HEK293 (cell line): ENCODE results near the gene SFRP5.

Experiments used
- CTCF ChIA-PET: fragments of 350-600 bp; formaldehyde crosslinking; extraction: SDS; loops from one replicate; lab custom pipeline; 2021; ENCODE audit warnings: antibody characterized with exemption; lab: Yijun Ruan, JAX
- POLR2A ChIA-PET: fragments of 300-600 bp; formaldehyde crosslinking; extraction: SDS; loops from one replicate; lab custom pipeline; 2020; ENCODE audit warnings: antibody characterized with exemption, inconsistent platforms; lab: Yijun Ruan, JAX
- H3K27ac ChIP-seq: fragments of 200-500 bp; sonication (Bioruptor generic); 2 replicates; pipeline ENCODE4 v1.5.1; 2014; ENCODE audit warnings: low read depth, low read length, control low read depth, inconsistent platforms; ENCODE audit errors: extremely low read depth
- H3K36me3 ChIP-seq, 2 experiments: fragments of 200-500 bp in 1 of 2; sonication (Bioruptor generic) in 1 of 2; 1 replicate in 1 of 2; 2 replicates in 1 of 2; pipeline ENCODE4 v1.5.1; 2014 to 2017; ENCODE audit warnings: inconsistent platforms in 2 of 2, low read length in 2 of 2; ENCODE audit not compliant: control insufficient read depth in 2 of 2, insufficient read depth in 1 of 2
- H3K4me1 ChIP-seq: fragments of 200-500 bp; sonication (Bioruptor generic); 2 replicates; pipeline ENCODE4 v1.5.1; 2014; ENCODE audit warnings: mild to moderate bottlenecking, low read length, inconsistent platforms; ENCODE audit not compliant: control insufficient read depth, insufficient read depth
- H3K4me3 ChIP-seq: 2 replicates; pipeline ENCODE4 v1.5.1; 2011; ENCODE audit warnings: low read depth, mild to moderate bottlenecking, control low read depth, low read length, moderate library complexity
- H3K9me3 ChIP-seq: fragments of 200-500 bp; sonication (Bioruptor generic); 2 replicates; pipeline ENCODE4 v1.5.1; 2014; ENCODE audit warnings: low read depth, low read length, inconsistent platforms; ENCODE audit not compliant: control insufficient read depth, insufficient read depth
- FEZF1 ChIP-seq: fragments of 450-650 bp; formaldehyde crosslinking; IDR thresholded peaks from 2 replicates; pipeline ENCODE4 v1.5.1; 2016; ENCODE audit warnings: missing biosample characterization, missing genetic modification characterization
- GLIS2 ChIP-seq: fragments of 450-650 bp; formaldehyde crosslinking; IDR thresholded peaks from 2 replicates; pipeline ENCODE4 v1.5.1; 2016; ENCODE audit warnings: missing biosample characterization, missing genetic modification characterization
- KLF7 ChIP-seq: fragments of 450-650 bp; formaldehyde crosslinking; IDR thresholded peaks from 2 replicates; pipeline ENCODE4 v1.5.1; 2016; ENCODE audit warnings: missing biosample characterization, missing genetic modification characterization, borderline replicate concordance
- SALL2 ChIP-seq: fragments of 450-650 bp; formaldehyde crosslinking; IDR thresholded peaks from 2 replicates; pipeline ENCODE4 v1.5.0; 2017; ENCODE audit warnings: missing biosample characterization, mild to moderate bottlenecking, missing genetic modification characterization, borderline replicate concordance
- SCRT2 ChIP-seq: fragments of 450-650 bp; formaldehyde crosslinking; IDR thresholded peaks from 2 replicates; pipeline ENCODE4 v1.5.1; 2016; ENCODE audit warnings: missing biosample characterization, missing genetic modification characterization
- TCF7L2 ChIP-seq: IDR thresholded peaks from 2 replicates; pipeline ENCODE4 v1.6.1; 2011; ENCODE audit warnings: low read depth, mild to moderate bottlenecking, inconsistent platforms, low read length, moderate library complexity, borderline replicate concordance
- ZBTB48 ChIP-seq: fragments of 450-650 bp; formaldehyde crosslinking; IDR thresholded peaks from 2 replicates; pipeline ENCODE4 v1.5.1; 2016; ENCODE audit warnings: missing biosample characterization, missing genetic modification characterization
- ZBTB8A ChIP-seq: fragments of 450-650 bp; formaldehyde crosslinking; IDR thresholded peaks from 2 replicates; pipeline ENCODE4 v1.5.1; 2016; ENCODE audit warnings: missing biosample characterization, missing genetic modification characterization
- ZFP69B ChIP-seq: fragments of 450-650 bp; formaldehyde crosslinking; IDR thresholded peaks from 2 replicates; pipeline ENCODE4 v1.5.1; 2016; ENCODE audit warnings: missing biosample characterization, missing genetic modification characterization
- ZIC2 ChIP-seq: fragments of 450-650 bp; formaldehyde crosslinking; IDR thresholded peaks from 2 replicates; pipeline ENCODE4 v1.5.1; 2016; ENCODE audit warnings: missing biosample characterization, missing genetic modification characterization
- ZNF140 ChIP-seq: fragments of 450-650 bp; formaldehyde crosslinking; IDR thresholded peaks from 2 replicates; pipeline ENCODE4 v1.5.1; 2016; ENCODE audit warnings: missing biosample characterization, missing genetic modification characterization
- ZNF155 ChIP-seq: fragments of 450-650 bp; formaldehyde crosslinking; IDR thresholded peaks from 2 replicates; pipeline ENCODE4 v1.5.1; 2016; ENCODE audit warnings: missing biosample characterization, missing genetic modification characterization
- ZNF169 ChIP-seq: fragments of 450-650 bp; formaldehyde crosslinking; IDR thresholded peaks from 2 replicates; pipeline ENCODE4 v1.5.1; 2016; ENCODE audit warnings: missing biosample characterization, missing genetic modification characterization
- ZNF266 ChIP-seq: fragments of 450-650 bp; formaldehyde crosslinking; IDR thresholded peaks from 2 replicates; pipeline ENCODE4 v1.5.1; 2016; ENCODE audit warnings: missing biosample characterization, missing genetic modification characterization, low read depth
- ZNF354C ChIP-seq: fragments of 450-650 bp; formaldehyde crosslinking; IDR thresholded peaks from 2 replicates; pipeline ENCODE4 v1.5.1; 2016; ENCODE audit warnings: missing biosample characterization, missing genetic modification characterization, low read depth, borderline replicate concordance
- ZNF394 ChIP-seq: fragments of 450-650 bp; formaldehyde crosslinking; IDR thresholded peaks from 2 replicates; pipeline ENCODE4 v1.5.1; 2016; ENCODE audit warnings: missing biosample characterization, missing genetic modification characterization, mild to moderate bottlenecking, moderate library complexity, borderline replicate concordance
- ZNF426 ChIP-seq: fragments of 450-650 bp; formaldehyde crosslinking; IDR thresholded peaks from 2 replicates; pipeline ENCODE4 v1.5.1; 2017; ENCODE audit warnings: missing biosample characterization, missing genetic modification characterization, mild to moderate bottlenecking, inconsistent platforms, moderate library complexity
- ZNF473 ChIP-seq: fragments of 450-650 bp; formaldehyde crosslinking; IDR thresholded peaks from 2 replicates; pipeline ENCODE4 v1.5.1; 2017; ENCODE audit warnings: missing biosample characterization, missing genetic modification characterization
- ZNF558 ChIP-seq: fragments of 450-650 bp; formaldehyde crosslinking; IDR thresholded peaks from 2 replicates; pipeline ENCODE4 v1.5.1; 2016; ENCODE audit warnings: missing biosample characterization, missing genetic modification characterization
- ZNF621 ChIP-seq: fragments of 450-650 bp; formaldehyde crosslinking; IDR thresholded peaks from 2 replicates; pipeline ENCODE4 v1.5.1; 2017; ENCODE audit warnings: missing biosample characterization, missing genetic modification characterization
- ZNF629 ChIP-seq: fragments of 450-650 bp; formaldehyde crosslinking; IDR thresholded peaks from 2 replicates; pipeline ENCODE4 v1.5.1; 2017; ENCODE audit warnings: missing biosample characterization, missing genetic modification characterization
- ZNF658 ChIP-seq: fragments of 450-650 bp; formaldehyde crosslinking; IDR thresholded peaks from 2 replicates; pipeline ENCODE4; 2016; ENCODE audit warnings: missing biosample characterization, missing genetic modification characterization
- ZNF830 ChIP-seq: fragments of 450-650 bp; IDR thresholded peaks from 2 replicates; pipeline ENCODE4 v1.5.0; 2018; ENCODE audit warnings: missing biosample characterization, missing genetic modification characterization, low read depth, mild to moderate bottlenecking, moderate library complexity
- ZNF843 ChIP-seq: fragments of 450-650 bp; formaldehyde crosslinking; IDR thresholded peaks from 2 replicates; pipeline ENCODE4 v1.5.1; 2016; ENCODE audit warnings: missing biosample characterization, missing genetic modification characterization
- ZXDB ChIP-seq: fragments of 450-650 bp; formaldehyde crosslinking; IDR thresholded peaks from 2 replicates; pipeline ENCODE4 v1.5.1; 2016; ENCODE audit warnings: missing biosample characterization, missing genetic modification characterization
- TF ChIP-seq, protein P1 (sequence below): fragments of 450-650 bp; formaldehyde crosslinking; IDR thresholded peaks from 2 replicates; pipeline ENCODE4 v1.5.1; 2016; ENCODE audit warnings: missing biosample characterization, missing genetic modification characterization
- TF ChIP-seq, protein P2 (sequence below): fragments of 450-650 bp; IDR thresholded peaks from 2 replicates; pipeline ENCODE4 v1.5.1; 2018; ENCODE audit warnings: missing biosample characterization, missing genetic modification characterization

The SFRP5 gene

DNA sequence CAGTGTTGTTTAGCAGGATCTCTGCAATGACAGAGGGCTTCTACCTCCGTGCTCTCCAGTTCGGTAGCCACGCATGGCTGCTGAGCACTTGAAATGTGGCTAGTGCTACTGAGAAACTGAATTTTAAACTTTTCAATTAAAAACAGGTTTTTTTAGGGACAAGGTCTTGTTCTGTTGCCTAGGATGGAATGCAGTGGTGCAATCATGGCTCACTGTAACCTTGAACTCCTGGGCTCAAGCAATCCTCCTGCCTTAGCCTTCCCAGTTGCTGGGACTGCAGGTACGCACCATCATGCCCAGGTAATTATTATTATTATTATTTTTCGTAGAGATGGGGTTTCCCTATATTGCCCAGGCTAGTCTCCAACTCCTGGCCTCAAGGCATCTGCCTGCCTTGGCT is 13.4 kb upstream of the SFRP5 start:
- peaks cover 5% of the 10 kb centered on the region; the same call in 1 of the 2 replicates for H3K4me1 ChIP-seq
- no peaks in the 10 kb centered on the region for H3K9me3 ChIP-seq
- POLR2A ChIA-PET = no interaction called here
- no peak overlapping the region for H3K27ac ChIP-seq
- TF ChIP-seq ZNF473 (tag by site-specific recombination) = no peak
- no peak for TF ChIP-seq ZFP69B (tag by site-specific recombination)
- TF ChIP-seq, protein P1, sequence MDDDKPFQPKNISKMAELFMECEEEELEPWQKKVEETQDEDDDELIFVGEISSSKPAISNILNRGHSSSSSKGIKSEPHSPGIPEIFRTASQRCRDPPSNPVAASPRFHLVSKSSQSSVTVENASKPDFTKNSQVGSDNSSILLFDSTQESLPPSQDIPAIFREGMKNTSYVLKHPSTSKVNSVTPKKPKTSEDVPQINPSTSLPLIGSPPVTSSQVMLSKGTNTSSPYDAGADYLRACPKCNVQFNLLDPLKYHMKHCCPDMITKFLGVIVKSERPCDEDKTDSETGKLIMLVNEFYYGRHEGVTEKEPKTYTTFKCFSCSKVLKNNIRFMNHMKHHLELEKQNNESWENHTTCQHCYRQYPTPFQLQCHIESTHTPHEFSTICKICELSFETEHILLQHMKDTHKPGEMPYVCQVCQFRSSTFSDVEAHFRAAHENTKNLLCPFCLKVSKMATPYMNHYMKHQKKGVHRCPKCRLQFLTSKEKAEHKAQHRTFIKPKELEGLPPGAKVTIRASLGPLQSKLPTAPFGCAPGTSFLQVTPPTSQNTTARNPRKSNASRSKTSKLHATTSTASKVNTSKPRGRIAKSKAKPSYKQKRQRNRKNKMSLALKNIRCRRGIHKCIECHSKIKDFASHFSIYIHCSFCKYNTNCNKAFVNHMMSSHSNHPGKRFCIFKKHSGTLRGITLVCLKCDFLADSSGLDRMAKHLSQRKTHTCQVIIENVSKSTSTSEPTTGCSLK = no peak
- no peak for TF ChIP-seq ZNF658 (tag by site-specific recombination)
- no peak for TF ChIP-seq ZNF140 (tag by site-specific recombination)
- no peak for TF ChIP-seq ZNF629
- no peak overlapping the region for H3K4me3 ChIP-seq
- H3K36me3 ChIP-seq = no peaks in the 10 kb centered on the region
- CTCF ChIA-PET = interaction anchor here (1.5 to 13.9 kb wide), 2 partner anchors 11 to 85 kb away, joined by 4 to 167 read pairs; no protein-coding TSS in a partner anchor

DNA sequence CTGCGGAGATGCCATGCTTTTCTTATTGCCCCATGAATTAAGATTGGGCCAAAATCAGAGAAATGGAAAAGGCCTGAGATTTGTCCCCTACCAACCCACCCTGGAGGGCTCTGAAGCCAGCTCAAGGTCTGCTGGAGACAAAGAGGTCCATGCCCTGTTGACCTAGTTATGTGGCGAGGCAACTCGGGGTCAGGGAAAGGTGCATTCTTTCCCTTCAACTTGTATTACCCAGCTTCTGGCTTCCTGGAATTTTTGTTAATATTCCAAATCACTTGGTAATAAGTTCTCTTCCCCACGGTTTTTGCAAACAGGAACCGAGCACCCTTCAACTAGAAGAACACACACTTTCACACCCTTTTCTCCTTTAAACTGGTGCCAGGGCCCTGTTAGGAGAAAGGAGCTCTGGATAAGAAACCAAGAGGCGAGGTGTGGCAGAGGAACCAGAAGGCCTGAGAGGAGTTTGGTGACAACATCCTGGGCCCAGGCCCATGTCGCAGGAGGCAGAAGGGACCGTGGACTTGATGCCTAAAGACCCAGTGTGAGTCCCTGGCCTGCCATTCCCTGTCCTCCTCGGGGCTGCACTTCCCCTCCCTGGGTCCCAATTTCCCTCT is 12.5 kb upstream of the SFRP5 start:
- no peaks in the 10 kb centered on the region for H3K36me3 ChIP-seq
- ChIA-PET POLR2A (no interaction called here), CTCF (no interaction called here)
- no peak overlapping the region for H3K27ac ChIP-seq
- TF ChIP-seq ZNF169 (no peak), ZXDB (tag by site-specific recombination) (no peak), FEZF1 (tag by site-specific recombination) (no peak)
- TF ChIP-seq, protein P2, sequence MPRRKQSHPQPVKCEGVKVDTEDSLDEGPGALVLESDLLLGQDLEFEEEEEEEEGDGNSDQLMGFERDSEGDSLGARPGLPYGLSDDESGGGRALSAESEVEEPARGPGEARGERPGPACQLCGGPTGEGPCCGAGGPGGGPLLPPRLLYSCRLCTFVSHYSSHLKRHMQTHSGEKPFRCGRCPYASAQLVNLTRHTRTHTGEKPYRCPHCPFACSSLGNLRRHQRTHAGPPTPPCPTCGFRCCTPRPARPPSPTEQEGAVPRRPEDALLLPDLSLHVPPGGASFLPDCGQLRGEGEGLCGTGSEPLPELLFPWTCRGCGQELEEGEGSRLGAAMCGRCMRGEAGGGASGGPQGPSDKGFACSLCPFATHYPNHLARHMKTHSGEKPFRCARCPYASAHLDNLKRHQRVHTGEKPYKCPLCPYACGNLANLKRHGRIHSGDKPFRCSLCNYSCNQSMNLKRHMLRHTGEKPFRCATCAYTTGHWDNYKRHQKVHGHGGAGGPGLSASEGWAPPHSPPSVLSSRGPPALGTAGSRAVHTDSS (tag by site-specific recombination) = no peak
- no peak overlapping the region for H3K4me3 ChIP-seq
- peaks cover 5% of the 10 kb centered on the region; the same call in 1 of the 2 replicates for H3K4me1 ChIP-seq
- H3K9me3 ChIP-seq = no peaks in the 10 kb centered on the region

DNA sequence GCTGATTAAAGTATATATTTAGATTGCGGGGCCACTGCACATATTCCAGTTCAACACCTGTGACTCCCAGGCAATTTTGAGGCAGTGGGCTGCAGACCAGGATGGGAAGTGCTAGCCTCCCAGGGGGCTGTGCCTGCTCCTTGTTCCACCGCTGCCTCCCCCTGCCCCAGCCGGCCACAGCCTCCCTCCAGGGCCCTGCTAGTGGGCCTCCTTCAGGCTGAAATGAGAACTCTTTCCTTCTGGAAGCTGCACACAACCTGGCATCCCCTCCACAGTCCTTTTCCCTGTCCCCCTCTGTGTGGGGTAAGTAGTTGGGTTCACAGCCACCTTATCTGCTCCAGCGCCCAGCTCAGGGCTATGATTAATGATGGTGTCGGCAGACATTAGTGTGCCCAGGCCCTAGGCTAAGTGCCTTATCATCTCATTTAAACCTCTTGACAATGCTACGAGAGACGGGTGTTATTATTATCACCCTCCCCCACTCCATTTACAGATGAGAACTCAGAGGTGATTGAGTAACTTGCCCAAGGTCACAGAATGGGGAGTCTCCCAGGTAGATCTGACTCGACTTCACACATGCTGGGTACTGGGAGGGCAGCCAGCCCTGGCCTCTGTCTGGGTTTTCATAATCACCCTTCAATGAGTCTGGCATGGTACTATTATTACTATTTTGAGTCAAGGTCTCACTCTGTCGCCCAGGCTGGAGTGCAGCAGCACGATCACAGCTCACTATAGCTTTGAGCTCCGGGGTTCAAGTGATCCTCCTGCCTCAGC is 10.8 kb upstream of the SFRP5 start:
- CTCF ChIA-PET = interaction anchor here (1.0 kb wide), 1 partner anchor 10 kb away, joined by 6 read pairs; no protein-coding TSS in a partner anchor
- Histone ChIP-seq H3K4me1 (peaks cover 10% of the 10 kb centered on the region; the same call in 1 of the 2 replicates), H3K36me3 (no peaks in the 10 kb centered on the region), H3K4me3 (no peak overlapping the region), H3K9me3 (no peaks in the 10 kb centered on the region), H3K27ac (no peak overlapping the region)
- POLR2A ChIA-PET = no interaction called here
- TF ChIP-seq SCRT2 (tag by site-specific recombination) = no peak
- TF ChIP-seq ZNF426 (tag by site-specific recombination) = no peak
- no peak for TF ChIP-seq KLF7
- no peak for TF ChIP-seq ZNF266 (tag by site-specific recombination)
- TF ChIP-seq ZBTB8A (tag by site-specific recombination) = peak; percentile 60
- no peak for TF ChIP-seq ZNF621 (tag by site-specific recombination)
- no peak for TF ChIP-seq ZNF830
- TF ChIP-seq TCF7L2 = no peak
- 0 out of 2 replicates have a peak, but pooled peaks have one; percentile 5 for TF ChIP-seq ZIC2
- TF ChIP-seq ZNF394 = no peak
- TF ChIP-seq ZNF843 = no peak
- no peak for TF ChIP-seq ZNF155
- no peak for TF ChIP-seq ZNF354C (tag by site-specific recombination)
- no peak for TF ChIP-seq ZBTB48 (tag by site-specific recombination)
- TF ChIP-seq ZNF658 (tag by site-specific recombination) = no peak
- TF ChIP-seq SALL2 (tag by site-specific recombination) = no peak
- no peak for TF ChIP-seq ZNF558 (tag by site-specific recombination)
- TF ChIP-seq GLIS2 (tag by site-specific recombination) = peak; percentile 17; the same call in 1 of the 2 replicates
